ENCODE measurements around the gene CCDC174.
A peak's percentile ranks its signal among the peaks of the same experiment; 100 is the strongest.
"Not testable (repeated sequence)": the region's sequence is repeated elsewhere in the genome, so short reads cannot be mapped to it uniquely, and the experiment has no call there.

CCDC174 gene

DNA sequence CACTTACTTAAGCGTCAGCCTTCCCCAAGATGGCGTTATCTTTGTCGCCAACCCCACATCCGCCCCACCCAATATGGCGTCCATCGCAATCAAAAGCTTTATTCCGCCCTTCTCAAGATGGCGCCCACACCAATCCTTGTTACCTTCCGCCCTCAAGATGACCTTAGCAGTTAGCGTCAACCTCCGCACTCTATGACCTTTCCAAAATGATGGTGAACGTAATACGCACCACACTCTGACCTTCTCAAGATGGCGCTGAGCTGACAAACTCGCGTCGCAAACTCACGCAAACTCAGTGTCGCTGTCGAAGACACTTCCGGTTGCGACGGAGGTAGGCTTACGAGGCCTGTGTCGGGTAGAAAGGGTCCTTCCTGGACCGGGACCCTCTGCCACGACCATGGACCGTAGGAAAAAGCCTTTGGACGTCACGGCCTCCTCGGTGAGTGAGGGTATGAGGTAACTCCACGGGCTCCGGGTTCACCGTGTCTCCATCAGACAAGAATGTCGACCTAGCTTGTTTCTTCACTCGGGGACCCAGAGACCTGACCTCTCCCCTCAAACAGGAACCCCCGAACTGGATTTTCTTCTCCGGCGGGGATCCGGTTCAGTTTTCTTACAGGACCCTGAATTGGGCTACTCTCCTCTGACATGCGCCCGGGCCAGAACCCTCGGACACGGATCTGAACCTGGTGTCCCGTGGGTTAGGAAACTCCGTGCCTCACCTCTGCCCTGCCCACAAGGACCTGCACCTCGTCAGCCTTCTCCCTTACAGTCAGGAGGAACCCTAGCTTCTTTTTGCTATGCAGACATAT, at the start of gene CCDC174:
TSS of gene CCDC174 (plus strand) at position 323 of the 812 bp plus-strand sequence. CDS start at position 398, 75 bp downstream.
- peak; percentile 100 for DNase-seq (ENCODE audit: low spot score)

DNA sequence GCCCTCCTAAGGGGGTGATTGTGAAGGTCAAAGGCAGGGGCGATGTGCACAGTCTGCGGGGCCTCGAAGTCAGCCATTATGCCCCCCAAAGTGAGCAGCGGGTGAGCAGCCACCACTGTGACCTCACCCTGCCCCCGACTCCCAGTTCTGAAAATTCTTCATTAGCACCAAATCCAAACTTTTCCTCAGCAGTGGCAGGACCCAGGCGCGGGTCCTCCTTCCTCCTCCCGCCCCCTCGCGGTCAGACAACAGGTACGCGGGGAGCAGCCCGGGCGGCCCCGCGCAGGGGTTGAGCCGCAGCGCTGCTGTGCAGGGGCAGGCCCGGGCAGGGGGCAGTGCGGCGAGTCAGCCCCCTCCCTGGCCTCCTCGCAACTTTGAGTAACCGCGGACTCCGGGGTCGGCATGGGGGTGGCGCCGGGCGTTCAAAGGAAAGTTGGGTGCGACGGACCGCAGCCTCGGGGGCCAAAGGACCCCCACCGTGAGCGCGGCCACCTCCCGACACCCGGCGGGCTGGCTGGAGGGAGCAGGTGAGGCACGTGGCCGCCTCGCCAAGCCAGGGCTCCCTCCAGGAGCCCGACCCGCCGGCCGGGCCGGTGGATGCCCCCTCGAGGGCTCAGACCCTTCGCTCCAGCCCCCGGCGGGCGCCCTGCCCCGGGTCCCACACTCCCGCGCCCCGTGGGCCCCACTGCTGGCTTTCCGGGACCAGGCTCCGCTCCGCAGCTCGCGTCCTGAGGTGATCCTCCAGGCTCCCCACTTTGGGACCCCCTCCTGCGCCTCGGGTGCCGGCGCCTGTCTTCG, 49.4 kb upstream of the CCDC174 start:
- DNase-seq (ENCODE audit: low spot score), result no peak

DNA sequence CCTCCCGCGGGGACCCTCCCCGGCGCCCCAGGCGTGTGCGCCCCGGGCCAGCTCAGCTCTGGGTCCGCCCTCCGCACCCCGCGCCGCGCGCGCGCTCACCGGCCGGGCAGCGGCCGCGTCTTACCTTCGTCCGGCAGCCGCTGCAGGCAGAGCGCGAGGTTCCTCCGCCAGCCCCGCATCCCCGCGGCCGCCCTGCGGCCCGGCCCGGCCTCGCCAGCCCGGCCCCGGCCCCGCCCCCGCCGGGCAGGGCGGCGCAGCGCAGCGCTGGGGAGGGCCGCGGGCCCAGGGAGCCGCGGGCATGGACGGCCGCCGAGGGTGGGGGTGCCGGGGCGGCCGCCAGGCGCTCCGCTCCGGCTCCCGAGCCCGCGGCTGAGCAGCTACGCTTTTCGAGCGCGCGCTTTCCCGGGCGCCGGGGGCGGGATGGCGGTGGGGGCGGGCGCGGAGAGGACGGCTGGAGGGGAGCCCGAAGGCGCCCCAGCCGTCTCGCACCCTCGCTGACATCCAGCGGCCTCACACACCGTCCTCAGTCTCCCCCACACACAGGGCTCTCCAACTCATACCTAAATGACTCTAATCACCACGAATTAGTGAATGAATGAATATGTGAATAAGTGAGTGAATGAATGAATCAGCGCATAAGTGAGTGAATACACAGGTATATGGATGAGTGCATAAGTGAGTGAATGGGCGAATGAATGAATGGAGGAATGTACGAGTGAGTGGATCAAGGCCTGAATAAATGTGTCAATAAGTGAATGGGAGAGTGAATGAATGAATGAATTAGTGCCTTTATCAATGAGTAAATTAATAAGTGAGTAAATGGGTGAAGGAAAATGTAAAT, 48.5 kb upstream of the CCDC174 start:
- no peak for DNase-seq (ENCODE audit: low spot score)

DNA sequence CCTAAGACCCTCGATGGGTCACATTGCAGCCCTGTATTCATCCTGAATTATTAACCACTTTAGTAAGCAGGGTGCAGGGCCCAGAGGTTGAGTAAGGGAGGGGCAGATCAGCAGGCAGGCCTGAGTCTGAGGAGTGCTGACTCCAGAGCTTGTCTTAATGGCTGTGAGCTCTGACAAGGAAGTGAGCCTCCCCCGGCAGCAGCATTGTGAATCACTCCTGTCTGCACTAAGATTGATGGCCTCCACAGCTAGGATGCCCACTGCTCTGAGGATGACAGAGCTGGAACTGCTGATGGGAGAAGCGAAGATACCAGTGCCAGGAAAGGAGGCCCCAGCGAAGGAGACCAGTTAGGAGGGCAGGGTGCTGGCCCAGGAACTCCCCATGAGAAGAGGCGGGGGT, 46.5 kb upstream of the CCDC174 start:
- DNase-seq (ENCODE audit: low spot score), result no peak

DNA sequence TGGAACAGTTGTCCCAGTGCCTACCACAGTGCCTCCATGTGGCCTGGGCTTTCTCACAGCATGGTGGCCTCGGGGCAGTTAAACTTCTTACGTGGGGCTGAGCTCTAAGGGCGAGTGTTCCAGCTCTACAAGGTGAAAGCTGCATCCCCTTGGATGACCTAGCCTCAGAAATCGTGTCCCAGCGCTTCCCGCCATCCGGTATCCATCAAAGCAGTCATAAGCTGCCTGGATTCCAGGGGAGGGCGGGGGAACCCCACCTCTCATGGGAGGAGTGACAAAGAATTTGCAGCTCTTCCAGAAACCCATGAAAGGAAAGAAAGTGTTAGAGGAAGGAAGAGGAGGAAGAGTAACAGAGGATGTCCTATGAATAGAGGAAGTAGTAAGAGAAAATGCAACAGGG, 45.8 kb upstream of the CCDC174 start:
- no peak for DNase-seq (ENCODE audit: low spot score)

DNA sequence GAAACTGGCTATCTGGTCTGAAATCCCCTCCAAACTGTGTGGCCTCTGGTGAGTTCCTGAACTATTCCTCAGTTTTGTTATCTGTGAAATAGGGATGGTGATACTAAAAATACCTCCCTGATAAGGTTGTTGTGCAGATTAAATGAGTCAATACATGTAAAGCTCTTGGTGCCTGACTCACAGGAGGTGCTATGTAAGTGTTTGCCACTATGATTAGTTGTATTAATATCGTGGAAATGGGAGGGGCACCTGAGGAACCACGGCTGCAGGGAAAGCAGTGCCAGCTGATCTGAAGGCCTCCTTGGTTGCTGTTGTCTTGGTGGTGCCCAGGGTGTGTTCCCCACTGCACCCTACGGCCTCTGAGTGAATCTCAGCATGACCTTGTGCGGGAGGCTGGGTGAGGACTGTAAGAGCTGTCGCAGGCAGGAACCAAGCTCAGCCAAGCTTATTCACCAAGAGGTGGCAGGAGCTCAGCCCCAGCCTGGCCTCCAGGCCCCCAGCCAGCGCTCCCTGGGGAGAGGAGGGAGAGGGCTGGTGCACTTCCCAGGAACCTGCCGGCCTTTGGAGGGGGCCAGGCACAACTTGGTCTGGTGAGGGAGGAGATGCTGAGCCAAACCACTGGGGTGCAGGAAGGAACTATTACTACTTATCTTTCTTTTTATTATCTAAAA, 44.8 kb upstream of the CCDC174 start:
- no peak for DNase-seq (ENCODE audit: low spot score)

- DNase-seq (ENCODE audit: low spot score), result no peak
Measured at GRCh38 chr3:14608298-14608697, 43.3 kb upstream of the CCDC174 start.

DNA sequence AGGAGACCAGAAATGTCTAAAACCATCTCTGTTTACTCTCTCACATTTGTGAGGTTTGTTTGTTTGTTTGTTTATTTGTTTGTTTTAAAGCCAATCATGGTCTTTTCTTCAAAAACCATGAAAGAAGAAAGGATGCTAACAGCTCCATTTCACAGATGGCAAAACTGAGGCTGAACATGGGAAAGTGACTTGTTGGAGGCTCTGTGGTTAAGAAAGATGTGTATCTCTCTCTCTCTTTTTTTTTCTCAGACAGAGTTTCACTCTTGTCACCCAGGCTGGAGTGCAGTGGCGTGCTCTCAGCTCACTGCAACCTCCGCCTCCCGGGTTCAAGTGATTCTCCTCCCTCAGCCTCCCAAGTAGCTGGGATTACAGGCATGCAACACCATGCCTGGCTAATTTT, 42.5 kb upstream of the CCDC174 start:
- DNase-seq (ENCODE audit: low spot score), result not testable (repeated sequence)

GRCh38 chr3:14609506-14609905, 42.1 kb upstream of the CCDC174 start:
- no peak for DNase-seq (ENCODE audit: low spot score)

GRCh38 chr3:14609941-14610340, 41.6 kb upstream of the CCDC174 start:
- no peak for DNase-seq (ENCODE audit: low spot score)

- no peak for DNase-seq (ENCODE audit: low spot score)
Measured at GRCh38 chr3:14614189-14614588, 37.4 kb upstream of the CCDC174 start.

GRCh38 chr3:14614862-14615261, 36.7 kb upstream of the CCDC174 start:
- no peak for DNase-seq (ENCODE audit: low spot score)

DNA sequence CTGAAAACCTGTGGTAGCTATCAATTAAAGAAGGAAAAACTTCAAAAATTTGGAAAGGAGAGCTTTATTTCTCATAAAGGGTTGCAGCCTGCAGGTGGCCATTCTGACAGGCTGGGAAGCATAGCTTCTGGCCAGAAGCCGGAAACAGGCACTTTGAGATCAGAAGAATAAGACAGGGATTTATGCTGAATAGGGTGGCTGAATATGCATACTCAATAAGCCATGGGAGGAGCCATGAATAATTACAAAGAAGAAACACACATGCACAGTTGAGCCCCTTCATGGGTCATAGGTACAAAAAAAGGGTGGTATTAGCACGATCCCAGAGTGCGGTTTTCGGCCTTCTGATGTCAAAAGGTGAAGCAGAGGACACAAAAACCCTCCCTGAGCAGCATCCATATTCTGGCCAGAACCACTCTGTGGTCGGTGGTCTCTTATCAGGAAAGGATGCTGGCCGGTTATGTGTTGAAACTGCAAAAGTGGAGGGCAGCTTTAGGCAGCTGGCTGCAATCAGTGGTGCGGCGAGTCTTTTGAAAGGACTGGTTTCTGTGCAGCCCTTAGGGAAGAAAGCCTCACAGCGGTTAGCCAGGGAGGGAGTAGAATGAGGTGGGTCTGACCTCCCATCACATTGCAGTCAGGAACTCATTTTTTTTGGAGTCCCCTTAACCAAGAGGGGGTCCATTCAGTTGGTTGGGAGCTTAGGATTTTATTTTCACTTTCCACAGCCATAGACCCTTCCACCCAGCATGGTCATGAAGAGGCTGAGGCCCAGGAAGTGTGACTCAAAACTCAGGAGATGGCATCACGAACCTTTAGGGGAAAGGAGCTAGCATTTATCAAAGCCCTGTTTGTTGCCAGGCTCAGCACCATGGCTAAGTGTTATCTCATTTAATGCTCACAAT, 34.7 kb upstream of the CCDC174 start:
- no peak for DNase-seq (ENCODE audit: low spot score)

- DNase-seq (ENCODE audit: low spot score), result no peak
Measured at GRCh38 chr3:14617508-14618023, 34.0 kb upstream of the CCDC174 start.

DNA sequence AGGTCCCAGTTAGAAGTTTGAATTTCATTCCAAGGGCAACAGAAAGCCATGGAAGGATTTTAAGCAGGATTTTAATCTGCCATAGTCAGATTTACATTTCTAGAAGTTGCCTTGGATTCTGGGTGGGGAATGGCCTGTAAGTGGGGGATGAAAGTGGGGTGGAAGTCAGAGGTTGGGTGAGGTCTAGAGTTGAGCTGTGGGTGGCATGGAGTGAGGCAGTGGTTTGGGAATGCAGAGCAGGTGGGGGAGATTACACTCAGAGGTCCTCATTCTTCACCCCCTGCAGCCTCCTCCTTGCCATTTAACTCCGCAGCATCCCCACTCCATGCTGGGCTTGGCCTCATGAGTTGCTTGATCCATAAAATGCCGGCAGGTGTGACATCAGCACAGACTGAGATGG, 32.0 kb upstream of the CCDC174 start:
- no peak for DNase-seq (ENCODE audit: low spot score)

DNA sequence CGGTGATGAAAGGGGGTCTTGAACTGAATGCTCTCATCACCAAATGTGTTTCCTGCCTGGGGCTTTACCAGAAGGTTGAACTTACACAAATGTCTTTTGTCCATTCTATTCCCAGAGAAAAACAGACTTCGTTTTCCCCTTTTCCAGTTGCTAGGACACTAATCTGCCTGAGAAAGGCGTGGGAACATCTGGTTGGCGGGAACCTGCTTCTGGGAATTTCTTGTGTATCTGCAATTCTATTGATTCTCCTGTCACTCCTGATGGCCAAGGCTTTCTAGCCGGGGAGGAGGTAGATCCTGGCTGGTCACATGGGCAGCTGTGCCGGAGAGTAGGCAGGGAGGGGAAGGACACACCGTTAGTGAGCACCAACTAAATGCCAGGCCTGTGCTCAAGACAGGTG, 31.1 kb upstream of the CCDC174 start:
- no peak for DNase-seq (ENCODE audit: low spot score)

DNA sequence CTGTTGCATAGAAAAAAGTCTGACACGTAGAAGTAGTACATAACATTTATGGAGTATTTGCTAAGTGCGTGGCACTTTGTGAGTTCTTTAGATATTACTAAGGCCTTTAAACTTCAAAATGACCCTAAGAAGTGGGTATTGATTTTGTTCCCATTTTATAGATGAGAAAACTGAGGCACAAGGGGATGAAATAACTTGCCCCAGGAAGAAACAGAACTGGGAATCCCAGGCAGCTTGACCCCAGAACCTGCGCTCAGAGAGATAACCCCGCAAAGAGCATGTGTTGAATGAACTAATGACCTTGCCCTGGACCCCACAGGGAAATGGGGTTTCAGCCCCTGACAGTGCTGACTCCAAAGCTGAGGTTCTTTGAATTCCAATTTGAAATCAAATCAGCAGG, 30.5 kb upstream of the CCDC174 start:
- DNase-seq (ENCODE audit: low spot score), result no peak

GRCh38 chr3:14622368-14622767, 29.2 kb upstream of the CCDC174 start:
- no peak for DNase-seq (ENCODE audit: low spot score)

GRCh38 chr3:14623569-14624051, 28.0 kb upstream of the CCDC174 start:
- DNase-seq (ENCODE audit: low spot score), result no peak

GRCh38 chr3:14624498-14624897, 27.1 kb upstream of the CCDC174 start:
- DNase-seq (ENCODE audit: low spot score), result no peak

Data from putamen (tissue), 1 donor.